Activated CD4-positive, alpha-beta T cell treated with anti-CD3 and anti-CD28 coated beads, Interleukin-2, amount 10 ng/mL, durations not matched to agents 24 days and 14 days (primary cell): ENCODE data around the gene DAW1. TPM values are rescaled to one million over a fixed set of nuclear protein-coding genes. Genes with fewer than 3 reads are reported as not detected.

Experiments
- total RNA-seq: library from RNA; stranded (reverse); gene quantifications from 2 replicates; pipeline ENCODE4 v1.2.3, GENCODE V29; 2022

Gene DAW1
- total RNA-seq, 1 donor from 2014 or later = not detected

Other genes starting within 250 kb of the DAW1 start
- not detected in 2 replicates for gene SCYGR5, start 204.8 kb upstream of the DAW1 start, total RNA-seq
- gene SLC19A3, start 153.6 kb upstream of the DAW1 start, total RNA-seq = not detected in 2 replicates
- not detected in 2 replicates for gene SCYGR6, start 146.9 kb upstream of the DAW1 start, total RNA-seq
- not detected in 2 replicates for gene SCYGR7, start 143.3 kb upstream of the DAW1 start, total RNA-seq
- not detected in 2 replicates for gene SCYGR8, start 125.7 kb upstream of the DAW1 start, total RNA-seq
- gene CCL20, start 57.8 kb upstream of the DAW1 start, total RNA-seq = 3.2 and 4.4 TPM in 2 replicates